Right lobe of liver (tissue), 6 donors: ENCODE measurements around the gene CA5A. TPM values are rescaled to one million over a fixed set of nuclear protein-coding genes. Genes with fewer than 3 reads are reported as not detected.

ENCODE experiments used
- ATAC-seq, 4 donors: fragments of 200-7000 bp; cut with Tn5 transposase; one replicate each; pipeline ENCODE4 v1.9.1; 2020; ENCODE audit warnings: mild to moderate bottlenecking in 4 of 4, moderate library complexity in 4 of 4
- DNase-seq, 3 donors: peaks; one replicate each; pipeline ENCODE4 v3.0.0-alpha.2; 2020
- H3K27ac ChIP-seq, 3 donors: fragments of 200-600 bp; one replicate each; pipeline ENCODE4 v1.8.0; 2022
- H3K27me3 ChIP-seq, 2 donors: fragments of 200-600 bp; one replicate each; pipeline ENCODE4 v1.8.0; 2022
- H3K36me3 ChIP-seq, 4 donors: fragments of 200-600 bp; sonication (generic) in 1 of 4; one replicate each; pipeline versions ENCODE4 v1.5.1 to v1.8.0; 2017 to 2022; ENCODE audit warnings: control low read depth in 1 of 4
- H3K4me1 ChIP-seq, 4 donors: fragments of 200-600 bp; sonication (generic) in 1 of 4; one replicate each; pipeline versions ENCODE4 v1.5.1 to v1.8.0; 2017 to 2022; ENCODE audit warnings: control low read depth in 1 of 4
- H3K4me3 ChIP-seq, 3 donors: fragments of 200-600 bp; one replicate each; pipeline ENCODE4 v1.8.0; 2022
- H3K9me3 ChIP-seq, 4 donors: fragments of 200-600 bp; sonication (generic) in 1 of 4; one replicate each; pipeline versions ENCODE4 v1.5.1 to v1.8.0; 2017 to 2022; ENCODE audit warnings: control low read depth in 1 of 4
- CTCF ChIP-seq, 4 donors: fragments of 200-600 bp in 3 of 4; fragments of 450-650 bp in 1 of 4; IDR thresholded peaks; one replicate each; pipeline versions ENCODE4 v1.5.1 to v1.8.0; 2016 to 2022; ENCODE audit warnings: antibody characterized with exemption in 4 of 4, mild to moderate bottlenecking in 2 of 4
- POLR2A ChIP-seq: fragments of 450-650 bp; IDR thresholded peaks from one replicate; pipeline ENCODE4 v1.6.1; 2017; ENCODE audit warnings: antibody characterized with exemption, mild to moderate bottlenecking
- WGBS: methylation state at CpG from one replicate; pipeline ENCODE4 v1.1.6; 2018; ENCODE audit warnings: low coverage, low lambda C conversion rate; ENCODE audit not compliant: insufficient coverage; ENCODE audit errors: missing lambda C conversion rate; 5-methylcytosine and 5-hydroxymethylcytosine counted together
- intact Hi-C, 2 donors: fragments of 100-400 bp; cut with DNase I; formaldehyde crosslinking; loops; one replicate each; pipeline versions ENCODE4 v1.11.2 to v1.14.1; 2022
- total RNA-seq, 6 experiments: library from RNA; depleted of rRNA in 2 of 6; stranded (reverse); fragments of >200 nt in 2 of 6; fragmentation: NEBNext Ultra II Directional in 3 of 6; extraction: Animal tissue kit (Norgen Biotek cat#: 25700) in 3 of 6; gene quantifications; one replicate each; pipeline versions ENCODE4 v1.1.0 to v1.2.4, GENCODE V29; 2016 to 2023
- donor health status: DM: no; HTN: yes; CAD: no.
- donor health status: DM: no; HTN: no; CAD: no.
- donor health status: DM: no; HTN: no; CAD: no.
- donor health status: DM: no; HTN: yes; CAD: no.
- donor health status: DM: no; HTN: yes; CAD: no.

CA5A gene
- total RNA-seq, 6 experiments from 2014 or later: 26.5 to 59.6 (median 30.2) TPM

DNA sequence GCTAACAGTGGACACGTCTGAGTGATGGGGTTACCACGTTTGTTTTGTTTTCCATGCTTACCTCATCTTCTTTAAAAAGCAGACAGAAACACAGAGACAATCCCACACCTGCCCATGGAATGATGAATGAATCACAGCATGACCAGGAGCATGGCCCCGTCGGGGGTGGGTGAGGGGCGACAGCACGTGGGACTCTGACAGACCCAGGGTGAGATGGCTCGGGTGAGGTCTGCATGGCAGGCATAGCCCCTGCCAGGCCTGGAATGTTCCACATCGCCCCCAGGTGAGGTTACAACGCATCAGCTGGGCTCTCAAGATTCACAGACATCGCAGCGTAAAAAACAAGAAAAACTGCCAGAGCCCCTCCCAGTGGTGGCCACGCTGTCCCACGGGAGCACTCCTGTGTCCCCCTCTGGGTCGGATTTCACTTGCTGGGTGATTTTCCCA, 85.2 kb downstream of the CA5A start:
- intact Hi-C loops: no loop called here
- H3K9me3 ChIP-seq: no peaks in the 10 kb centered on the region
- H3K4me3 ChIP-seq: no peak overlapping the region
- H3K36me3 ChIP-seq: no peaks in the 10 kb centered on the region
- no peaks in the 10 kb centered on the region for H3K27me3 ChIP-seq
- TF ChIP-seq CTCF (IDR thresholded peaks at IDR 0.05) (no peak), POLR2A (no peak)
- peak overlapping the region in 1 of 3 donors; percentile 8 for H3K27ac ChIP-seq
- WGBS: 78% methylated on average over 10 of the region's 14 CpGs
- DNase-seq: no peak
- no peak for ATAC-seq
- peaks cover 2 to 89% (median 20%) of the 10 kb centered on the region in 4 donors for H3K4me1 ChIP-seq

DNA sequence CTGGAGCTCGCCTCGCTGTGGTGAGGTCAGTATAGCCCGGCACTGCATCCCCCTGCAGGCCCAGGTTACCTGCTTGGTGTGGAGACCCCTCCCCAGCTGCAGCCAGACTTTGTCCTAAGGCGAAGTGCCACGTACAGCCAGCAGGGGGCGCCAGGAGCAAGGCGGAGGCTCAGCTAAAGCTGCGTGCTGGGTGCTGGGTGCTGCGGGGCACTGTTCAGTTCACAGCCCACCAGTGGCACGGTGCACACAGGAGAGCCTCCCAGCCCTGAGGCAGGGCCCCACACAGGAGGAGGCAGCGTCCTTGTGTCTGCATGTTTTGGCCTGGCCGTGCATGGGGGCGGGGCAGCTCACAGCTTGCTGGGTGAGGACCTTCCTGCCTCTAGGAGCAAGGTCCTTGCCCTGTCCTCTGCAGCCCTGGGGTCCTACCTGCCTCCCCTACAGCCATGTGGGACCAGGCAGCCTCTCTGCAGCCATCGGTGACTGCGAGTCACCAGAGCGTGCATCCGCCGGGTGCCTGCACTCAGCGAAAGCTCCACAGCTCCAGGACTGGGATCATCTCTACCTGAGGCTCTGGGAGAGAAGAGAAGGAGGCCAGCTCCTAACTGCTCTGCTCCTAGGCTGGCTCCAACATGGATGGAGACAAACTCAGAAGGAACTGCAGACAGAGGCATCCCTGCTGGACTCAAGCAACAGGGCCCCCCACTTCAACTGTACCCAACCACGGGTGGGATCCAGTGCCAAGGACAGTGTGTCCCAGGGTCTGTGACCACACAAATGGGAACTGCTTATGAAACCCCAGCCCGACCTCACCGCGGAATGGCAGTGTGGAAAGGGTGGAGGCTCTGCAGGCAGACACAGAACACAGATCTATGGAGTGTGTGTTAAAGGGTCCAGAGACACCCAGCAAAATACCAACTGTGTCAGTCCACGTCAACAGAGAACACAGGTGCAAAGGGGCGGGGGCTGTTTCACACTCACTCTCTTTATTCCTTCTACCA, 86.0 kb downstream of the CA5A start:
- intact Hi-C loops: no loop called here
- WGBS: 40% methylated on average over 2 of the region's 25 CpGs
- ATAC-seq (peak; percentile 2 to 11 (median 4)), DNase-seq (peak; percentile 71 to 85 (median 75))
- Histone ChIP-seq H3K27ac (peak overlapping the region in 1 of 3 donors; percentile 56), H3K27me3 (no peaks in the 10 kb centered on the region), H3K4me3 (no peak overlapping the region), H3K9me3 (no peaks in the 10 kb centered on the region), H3K36me3 (no peaks in the 10 kb centered on the region), H3K4me1 (peaks cover 2 to 89% (median 23%) of the 10 kb centered on the region in 4 donors)
- TF ChIP-seq CTCF (IDR thresholded peaks at IDR 0.05) (peak; percentile 92 to 97 (median 94)), POLR2A (peak; percentile 17)

DNA sequence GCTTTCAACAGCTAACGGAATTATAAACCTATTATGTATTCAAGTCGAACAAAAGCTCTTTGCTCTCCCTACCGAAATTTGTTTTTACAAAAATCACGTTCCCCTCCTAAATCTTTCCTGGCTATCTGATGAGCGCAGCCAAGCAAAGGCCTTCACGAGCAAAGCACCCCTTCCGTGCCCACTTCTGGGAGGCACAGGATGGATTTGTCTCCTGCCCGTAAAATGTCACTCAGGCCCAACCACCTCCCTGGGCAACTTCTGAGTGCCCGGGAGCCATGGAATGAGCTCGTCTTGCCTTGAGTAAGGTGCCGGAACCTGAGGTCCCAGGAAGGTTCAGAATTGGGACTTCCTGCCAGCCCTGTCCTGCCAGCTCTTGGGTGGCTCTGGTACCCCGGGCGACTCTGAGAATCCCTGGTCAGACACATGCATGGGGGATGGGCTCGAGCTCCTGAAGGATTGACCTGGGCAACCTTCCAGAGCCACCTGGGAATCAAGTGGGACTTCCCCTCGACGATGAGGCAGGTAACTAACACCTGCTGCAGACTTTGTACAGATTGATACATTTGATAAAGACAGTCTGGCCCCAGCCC, 86.8 kb downstream of the CA5A start:
- TF ChIP-seq CTCF (IDR thresholded peaks at IDR 0.05) (no peak), POLR2A (no peak)
- no peak overlapping the region for H3K4me3 ChIP-seq
- peaks cover 2 to 87% (median 23%) of the 10 kb centered on the region in 4 donors for H3K4me1 ChIP-seq
- 66% methylated on average over 11 of the region's 16 CpGs for WGBS
- no peaks in the 10 kb centered on the region for H3K9me3 ChIP-seq
- H3K27ac ChIP-seq: peak overlapping the region in 1 of 3 donors; percentile 70
- peak in 1 of 4 donors; percentile 0 for ATAC-seq
- H3K36me3 ChIP-seq: no peaks in the 10 kb centered on the region
- DNase-seq: peak in 1 of 3 donors; percentile 77
- intact Hi-C loops: no loop called here
- no peaks in the 10 kb centered on the region for H3K27me3 ChIP-seq

GRCh38 chr16:87848676-87849345, 87.5 kb downstream of the CA5A start:
- DNase-seq: peak in 1 of 3 donors; percentile 70
- 59% methylated on average over 3 of the region's 18 CpGs for WGBS
- peaks cover 2 to 83% (median 23%) of the 10 kb centered on the region in 4 donors for H3K4me1 ChIP-seq

More at GRCh38 chr16:87848676-87849345, 87.5 kb downstream of the CA5A start:
- no peaks in the 10 kb centered on the region for H3K9me3 ChIP-seq
- H3K36me3 ChIP-seq: peaks cover 0 to 5% (median 0%) of the 10 kb centered on the region in 4 donors
- H3K4me3 ChIP-seq: no peak overlapping the region
- no peaks in the 10 kb centered on the region for H3K27me3 ChIP-seq
- TF ChIP-seq CTCF (IDR thresholded peaks at IDR 0.05) (no peak), POLR2A (peak; percentile 4)
- intact Hi-C loops: no loop called here
- peak overlapping the region; percentile 57 to 75 (median 70) for H3K27ac ChIP-seq
- ATAC-seq: peak in 1 of 4 donors; percentile 0
